ENCODE measurements around the gene TSHB. TPM values are rescaled to one million over a fixed set of nuclear protein-coding genes. Genes with fewer than 3 reads are reported as not detected.

The TSHB gene
- total RNA-seq, 2 donors from 2014 or later: not detected

GRCh38 chr1:115078708-115079107, 49.1 kb downstream of the TSHB start:
- no peak for DNase-seq (ENCODE audit: low spot score)
- intact Hi-C loops (cut with DNase I): no loop called here

- DNase-seq (ENCODE audit: low spot score): no peak
- intact Hi-C loops (cut with DNase I): no loop called here
Measured at GRCh38 chr1:115082949-115083348, 53.3 kb downstream of the TSHB start.

Other genes with a start within 250 kb of the TSHB start
- gene SIKE1, start 249.1 kb upstream of the TSHB start, total RNA-seq: 10 to 100 TPM; 43.4 to 47.7 TPM
- gene SYCP1, start 175.0 kb upstream of the TSHB start, total RNA-seq: not detected
- gene TSPAN2, start 59.7 kb downstream of the TSHB start, total RNA-seq: 10 to 100 TPM; 43.9 to 49.8 TPM

Measured in posterior vena cava (tissue), 2 donors.